NOMO-1 treated with dmso at 0.1 percent for 144 hours (cell line): ENCODE measurements around the gene TMEM203.

ENCODE experiments used
- DNase-seq: peaks from one replicate; lab custom pipeline; 2025; ENCODE audit not compliant: unreplicated experiment; lab: John Stamatoyannopoulos, UW

TMEM203 gene

DNA sequence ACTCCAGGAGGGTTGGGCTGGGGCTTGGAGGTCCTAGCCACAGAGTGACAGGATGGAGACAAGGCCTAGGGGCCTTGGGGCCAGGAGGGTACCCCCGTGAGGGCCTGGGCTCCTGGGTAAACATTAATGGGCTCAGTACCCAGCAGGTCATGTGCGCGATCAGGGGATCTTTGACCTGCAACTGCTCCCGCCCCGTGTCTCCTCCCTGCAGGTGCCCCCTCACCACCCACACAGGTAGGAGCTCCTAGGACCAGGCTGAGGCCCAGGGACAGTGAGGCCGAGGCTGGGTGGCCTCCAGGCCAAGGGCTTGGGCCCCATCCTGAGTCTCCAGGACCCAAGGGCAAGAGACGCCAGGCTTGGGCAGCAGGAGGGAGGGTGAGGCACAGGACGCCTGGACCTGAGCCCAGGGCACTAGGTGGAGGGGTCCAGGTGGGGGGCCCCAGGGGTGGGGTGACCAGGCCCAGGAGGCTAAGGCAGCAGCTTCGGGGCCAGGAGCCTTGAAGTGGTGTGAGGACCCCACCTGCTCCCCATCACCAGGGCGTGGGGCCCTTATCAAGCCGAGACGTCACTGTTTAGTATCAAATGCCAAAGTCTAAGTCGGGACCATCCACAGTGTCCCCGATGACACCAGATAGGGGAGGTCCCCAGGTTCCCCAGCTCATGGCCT, 25.4 kb upstream of the TMEM203 start, which contains the start of gene SLC34A3:
Gene SLC34A3 (plus strand): TSS at position 197 of the 667 bp plus-strand sequence. CDS start 802 bp downstream, outside the sequence.
- DNase-seq: no peak

DNA sequence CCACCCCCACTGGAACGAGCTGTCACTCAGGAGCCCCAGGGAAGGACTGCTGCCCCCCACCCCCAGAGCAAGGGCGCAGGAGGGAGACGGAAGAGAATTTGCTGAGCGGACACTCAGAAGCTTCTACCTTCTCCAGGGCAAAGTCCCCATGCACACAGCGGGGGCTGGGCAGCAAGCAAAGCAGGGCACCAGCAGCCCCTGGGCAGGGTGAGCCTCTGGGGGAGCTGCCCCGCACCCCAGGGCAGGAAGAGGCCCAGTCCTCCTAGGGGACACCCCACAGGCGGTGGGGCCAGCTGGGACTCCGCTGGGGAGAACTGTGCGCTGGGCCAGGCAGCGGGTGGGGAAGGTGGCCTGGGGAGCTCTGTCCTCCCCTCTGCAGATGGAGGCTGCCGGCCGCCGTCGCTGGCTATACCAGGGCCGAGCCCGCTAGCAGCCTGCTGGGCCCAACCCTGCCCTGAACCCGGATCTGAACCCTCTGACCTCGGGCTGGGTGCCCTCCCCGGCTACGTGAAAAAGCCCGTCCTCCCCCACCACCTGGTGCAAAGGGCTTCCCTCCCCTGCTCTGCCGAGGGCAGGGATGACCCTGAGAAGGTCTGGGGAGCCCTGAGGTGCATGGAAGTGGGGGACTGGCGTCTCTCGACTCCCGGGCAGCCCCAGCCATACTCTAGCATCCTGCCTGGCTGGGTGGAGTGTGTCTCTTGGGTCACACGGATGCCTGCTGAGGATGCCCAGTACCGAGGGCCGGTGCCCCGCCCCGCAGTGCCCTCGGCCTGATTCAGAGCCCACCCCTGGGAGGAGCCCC, 24.7 kb upstream of the TMEM203 start:
- no peak for DNase-seq

DNA sequence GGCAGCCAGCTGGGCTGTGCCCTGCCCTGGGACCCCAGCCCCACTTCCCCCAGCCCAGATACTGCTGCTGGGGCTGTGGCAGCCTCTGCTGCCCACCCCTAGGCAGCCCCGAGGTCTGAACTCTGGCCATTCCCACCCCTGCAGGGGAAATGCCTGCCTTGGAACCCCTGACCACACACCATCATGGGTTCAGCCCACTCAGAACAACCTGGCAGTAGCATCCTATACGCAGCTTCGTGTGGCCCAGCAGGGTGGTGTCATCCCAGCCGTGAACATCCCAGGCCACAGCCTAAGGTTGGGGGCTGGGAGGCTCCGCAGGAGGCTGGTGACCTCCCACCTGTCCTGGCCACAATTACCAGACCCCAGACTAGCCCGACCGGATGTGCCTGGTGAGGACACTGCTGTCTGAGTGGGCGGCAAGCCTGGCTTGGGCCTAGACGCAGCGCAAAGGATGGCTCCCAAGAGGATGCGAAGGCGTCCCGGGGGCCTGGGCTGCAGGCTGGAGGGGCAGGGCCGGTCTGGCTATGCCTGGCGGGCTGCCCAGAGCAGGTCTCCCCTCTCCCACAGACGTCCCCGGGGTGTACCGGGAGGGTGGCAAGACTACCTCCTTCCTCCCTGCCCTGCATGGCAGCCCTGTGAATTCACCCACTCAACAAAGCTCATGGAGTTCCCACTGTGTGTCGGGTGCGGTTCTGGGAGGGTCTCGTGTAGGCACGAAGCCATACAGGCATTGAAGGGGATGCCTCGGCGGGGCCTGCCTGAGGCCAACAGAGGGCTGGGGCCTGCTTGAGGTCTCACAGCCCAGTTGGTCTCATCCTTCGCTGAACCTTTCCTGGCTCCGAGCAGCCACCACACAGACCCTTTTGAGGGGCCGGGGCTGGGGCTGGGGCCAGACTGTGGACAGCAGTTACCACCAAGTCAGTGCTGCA, 23.8 kb upstream of the TMEM203 start:
- DNase-seq: no peak

DNA sequence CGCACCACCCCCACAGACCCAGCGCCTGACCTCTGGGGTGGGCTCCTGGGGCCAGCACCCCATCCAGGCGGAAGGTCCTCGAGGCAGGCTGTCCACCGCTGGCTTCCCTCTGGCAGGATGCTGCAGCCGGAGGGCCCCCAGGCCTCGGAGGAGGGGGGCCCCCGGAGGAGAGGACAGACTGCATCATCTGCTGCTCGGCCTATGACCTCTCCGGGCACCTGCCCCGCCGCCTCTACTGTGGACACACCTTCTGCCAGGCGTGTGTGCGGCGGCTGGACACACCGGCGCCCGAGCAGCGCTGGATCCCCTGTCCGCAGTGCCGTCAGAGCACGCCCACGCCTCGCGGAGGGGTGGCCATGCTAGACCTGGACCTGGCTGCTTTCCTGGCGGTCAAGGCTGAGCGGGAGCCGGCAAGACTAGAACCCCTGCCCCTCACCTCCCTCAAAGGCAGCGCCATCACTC, 23.1 kb upstream of the TMEM203 start:
- DNase-seq: no peak

DNA sequence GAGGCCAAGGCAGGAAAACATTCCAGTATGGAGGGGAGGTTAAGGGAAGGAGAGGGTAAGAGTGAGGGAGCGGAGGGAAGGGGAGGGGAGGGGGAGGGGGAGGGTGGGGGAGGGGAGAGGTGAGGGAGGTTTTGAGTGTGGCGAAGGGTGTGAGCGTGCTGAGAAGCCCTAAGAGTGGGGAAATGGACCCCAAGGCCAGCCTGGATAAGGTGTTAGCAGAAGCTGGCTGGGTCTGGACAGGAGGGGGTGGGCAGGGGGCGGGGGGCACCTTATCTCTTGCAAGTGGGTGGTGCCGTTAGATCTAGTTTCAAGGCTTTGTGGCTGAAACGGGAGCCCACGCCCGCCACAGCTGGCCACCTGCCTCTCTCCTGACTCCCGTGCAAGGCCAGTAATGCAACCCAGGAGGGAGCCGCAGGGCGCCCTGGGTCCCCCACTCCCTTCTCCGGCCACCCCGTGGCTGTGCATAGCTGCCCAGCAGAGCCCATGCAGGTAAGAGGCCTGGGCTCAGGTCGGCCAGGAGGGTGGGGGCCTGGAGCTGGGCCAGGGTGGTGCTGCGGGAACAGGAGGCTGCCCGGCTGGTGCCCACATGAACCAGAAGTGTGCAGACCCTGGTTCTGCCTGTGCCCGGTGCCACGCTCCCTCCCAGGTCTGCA, 22.5 kb upstream of the TMEM203 start:
- no peak for DNase-seq

DNA sequence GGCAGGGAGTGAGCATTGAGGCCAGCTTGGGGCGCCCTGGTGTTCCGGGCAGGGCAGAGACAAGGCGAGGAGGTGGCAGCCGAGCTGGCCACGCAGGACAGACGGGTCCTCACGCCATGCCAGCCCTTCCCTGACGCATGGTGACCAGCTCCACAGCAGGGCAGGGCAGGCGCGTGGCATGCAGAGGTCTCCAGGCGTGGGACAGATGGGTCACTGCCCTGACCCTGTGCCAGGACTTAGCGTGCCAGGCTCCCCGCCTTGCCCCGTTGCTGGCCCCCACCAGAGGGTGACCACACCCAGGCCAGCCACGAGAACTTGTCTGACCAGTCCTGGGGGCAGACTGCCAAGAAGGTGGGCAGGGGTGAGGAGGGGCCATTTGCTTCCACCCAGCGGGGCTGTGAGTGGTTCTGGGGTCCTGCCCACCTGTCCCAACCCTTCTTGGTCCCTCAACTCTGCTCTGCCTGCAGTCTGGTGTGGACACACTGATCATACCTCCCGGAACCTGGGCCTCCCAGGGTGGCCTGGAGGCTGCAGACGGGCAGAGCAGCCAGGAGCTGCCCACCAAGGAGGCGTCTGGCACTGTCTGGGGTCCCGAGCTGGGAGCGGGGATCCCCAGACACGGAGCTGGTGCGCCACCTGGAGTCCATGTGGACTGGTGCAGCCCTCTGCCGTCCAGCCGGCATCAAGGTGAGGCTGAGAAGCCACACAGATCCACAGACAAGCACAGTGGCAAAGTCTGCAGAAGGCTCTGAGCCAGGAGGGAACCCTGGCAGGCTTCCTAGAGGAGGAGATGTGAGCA, 21.8 kb upstream of the TMEM203 start, which contains the start of gene RNF224:
Gene RNF224 (plus strand): TSS at position 449 of the 799 bp plus-strand sequence. CDS start 834 bp downstream, outside the sequence.
- DNase-seq: peak; percentile 67

DNA sequence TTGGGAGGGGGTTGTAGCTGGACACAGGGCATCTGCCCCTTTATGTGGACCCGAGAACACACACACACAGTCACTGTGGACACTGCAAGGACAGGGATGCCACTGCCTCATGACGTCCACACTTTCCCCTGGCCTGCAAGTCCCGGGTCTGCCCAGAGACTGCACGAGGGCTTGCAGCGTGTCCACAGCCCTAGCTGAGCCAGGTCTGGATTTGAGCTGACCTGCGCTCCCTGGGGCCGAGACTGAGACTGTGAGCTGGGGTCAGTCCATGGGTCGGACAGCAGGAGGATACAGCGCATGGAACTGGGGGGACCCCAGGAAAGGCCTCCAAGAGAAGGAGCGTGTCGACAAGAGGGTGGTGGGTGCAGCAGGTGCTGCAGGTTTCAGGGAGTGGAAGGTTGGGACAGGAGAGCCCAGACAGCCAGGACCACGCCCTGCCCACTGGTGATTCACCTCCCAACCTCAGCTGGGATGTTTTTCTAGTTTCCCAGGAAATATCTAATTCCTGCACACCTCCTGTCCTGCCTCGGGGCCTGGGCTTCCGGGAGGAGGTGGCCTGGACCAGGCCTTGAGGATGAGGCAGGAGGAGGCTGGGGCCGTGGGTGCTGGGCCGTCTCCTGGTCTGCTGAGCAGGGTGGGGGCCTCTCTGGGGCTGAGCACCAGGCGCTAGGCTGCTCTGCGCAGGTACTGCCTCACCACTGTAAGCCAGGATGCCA, 21.0 kb upstream of the TMEM203 start:
- DNase-seq: no peak

DNA sequence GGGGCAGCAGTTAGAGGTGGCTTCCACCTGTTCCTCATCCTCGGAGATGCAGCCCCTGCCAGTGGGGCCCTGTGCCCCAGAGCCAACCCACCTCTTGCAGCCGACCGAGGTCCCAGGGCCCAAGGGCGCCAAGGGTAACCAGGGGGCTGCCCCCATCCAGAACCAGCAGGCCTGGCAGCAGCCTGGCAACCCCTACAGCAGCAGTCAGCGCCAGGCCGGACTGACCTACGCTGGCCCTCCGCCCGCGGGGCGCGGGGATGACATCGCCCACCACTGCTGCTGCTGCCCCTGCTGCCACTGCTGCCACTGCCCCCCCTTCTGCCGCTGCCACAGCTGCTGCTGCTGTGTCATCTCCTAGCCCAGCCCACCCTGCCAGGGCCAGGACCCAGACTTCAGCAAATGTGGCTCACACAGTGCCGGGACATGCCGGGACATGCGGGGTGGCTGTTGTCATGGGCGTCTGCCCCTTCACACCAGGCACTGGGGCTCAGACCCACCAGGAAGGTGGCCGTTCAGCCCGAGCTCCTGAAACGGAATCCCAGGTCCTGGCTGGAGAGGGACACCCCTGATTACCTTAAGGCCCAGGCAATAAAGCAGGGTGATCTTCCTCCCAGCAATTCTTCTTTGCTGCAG, 20.4 kb upstream of the TMEM203 start:
- DNase-seq: no peak

DNA sequence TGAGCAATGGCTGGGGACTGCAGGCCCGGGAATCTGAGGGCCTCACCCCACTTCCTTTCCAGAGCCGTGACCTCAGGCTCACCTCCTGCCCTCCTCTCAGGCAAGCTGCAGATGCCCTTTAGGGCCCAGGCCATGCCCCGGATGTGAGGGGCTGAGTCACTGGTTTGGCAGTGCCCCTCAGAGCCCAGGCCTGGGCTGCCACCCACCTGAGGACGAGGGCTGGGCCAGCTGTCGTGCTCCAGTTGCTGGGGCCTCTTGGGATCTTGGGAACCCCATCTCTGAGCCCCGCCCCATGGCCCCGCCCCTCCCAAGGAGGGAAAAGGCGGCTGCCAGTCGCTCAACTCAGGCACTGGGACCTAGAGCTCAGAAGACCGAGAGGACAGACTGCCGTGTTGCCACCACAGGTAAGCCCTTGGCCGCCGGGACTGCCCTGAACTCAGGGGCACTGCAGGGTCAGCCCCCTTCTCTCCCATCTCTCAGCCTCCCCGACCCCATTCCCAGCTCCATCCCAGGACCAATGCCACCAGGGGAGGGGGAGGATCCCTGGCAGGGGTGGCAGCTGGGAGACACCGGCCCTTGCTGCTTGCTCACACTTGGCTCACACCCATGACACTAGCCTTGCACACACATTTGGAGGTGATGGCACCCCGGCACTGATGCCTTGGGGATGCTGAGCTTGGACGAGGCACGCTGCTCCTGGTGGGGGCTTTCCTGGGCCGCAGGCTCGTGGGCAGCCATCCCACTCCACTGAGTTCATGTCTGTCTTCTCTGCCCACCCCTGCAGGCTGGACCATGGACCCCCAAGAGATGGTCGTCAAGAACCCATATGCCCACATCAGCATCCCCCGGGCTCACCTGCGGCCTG, 19.6 kb upstream of the TMEM203 start, which contains the start of gene CYSRT1:
Gene CYSRT1 (plus strand): TSS at position 345 of the 865 bp plus-strand sequence. CDS start 448 bp downstream, at position 793.
- no peak for DNase-seq

DNA sequence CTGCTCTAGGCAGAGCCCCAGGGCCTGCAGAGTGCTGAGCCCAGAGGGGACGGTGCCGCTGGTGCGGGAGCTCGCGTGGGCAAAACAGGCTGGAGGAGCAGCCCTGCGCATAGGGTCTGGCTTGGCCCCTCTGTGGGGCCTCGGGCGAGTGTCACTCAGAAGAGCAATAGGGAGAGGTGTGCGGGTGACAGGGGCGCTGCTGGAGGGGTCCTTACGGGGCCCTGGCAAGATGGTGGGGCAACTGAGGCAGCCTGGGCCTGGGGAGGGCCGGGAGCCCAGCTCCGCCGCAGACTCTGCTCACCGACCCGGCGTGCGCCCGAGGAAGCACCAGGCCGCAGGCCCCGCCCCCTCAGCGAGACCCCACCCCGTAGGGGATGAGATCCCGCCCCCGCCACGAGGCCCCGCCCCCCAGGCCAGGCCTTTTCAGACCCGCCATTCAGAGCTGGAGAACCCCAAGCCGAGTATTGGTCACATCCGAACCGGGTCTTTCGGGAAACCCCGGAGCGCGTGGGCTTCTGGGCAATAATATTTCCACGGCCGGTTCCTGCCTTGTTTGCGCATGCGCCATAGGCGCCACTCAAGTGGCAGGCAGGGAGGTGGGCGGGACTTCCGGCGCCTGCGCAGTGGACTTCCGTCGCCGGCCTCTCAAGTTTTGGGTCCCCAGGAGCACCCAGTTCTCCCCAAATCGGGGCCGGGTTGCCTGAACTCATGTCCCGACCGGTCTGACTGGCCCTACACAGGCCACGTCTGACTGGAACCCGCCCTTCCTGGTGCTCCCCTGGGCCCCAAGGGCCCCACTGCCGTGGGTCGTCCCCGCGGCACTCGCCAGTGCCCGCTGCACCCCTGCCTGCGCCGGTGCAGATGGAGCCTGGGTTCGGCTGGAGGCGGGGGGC, 17.9 kb upstream of the TMEM203 start:
- peak; percentile 98 for DNase-seq

DNA sequence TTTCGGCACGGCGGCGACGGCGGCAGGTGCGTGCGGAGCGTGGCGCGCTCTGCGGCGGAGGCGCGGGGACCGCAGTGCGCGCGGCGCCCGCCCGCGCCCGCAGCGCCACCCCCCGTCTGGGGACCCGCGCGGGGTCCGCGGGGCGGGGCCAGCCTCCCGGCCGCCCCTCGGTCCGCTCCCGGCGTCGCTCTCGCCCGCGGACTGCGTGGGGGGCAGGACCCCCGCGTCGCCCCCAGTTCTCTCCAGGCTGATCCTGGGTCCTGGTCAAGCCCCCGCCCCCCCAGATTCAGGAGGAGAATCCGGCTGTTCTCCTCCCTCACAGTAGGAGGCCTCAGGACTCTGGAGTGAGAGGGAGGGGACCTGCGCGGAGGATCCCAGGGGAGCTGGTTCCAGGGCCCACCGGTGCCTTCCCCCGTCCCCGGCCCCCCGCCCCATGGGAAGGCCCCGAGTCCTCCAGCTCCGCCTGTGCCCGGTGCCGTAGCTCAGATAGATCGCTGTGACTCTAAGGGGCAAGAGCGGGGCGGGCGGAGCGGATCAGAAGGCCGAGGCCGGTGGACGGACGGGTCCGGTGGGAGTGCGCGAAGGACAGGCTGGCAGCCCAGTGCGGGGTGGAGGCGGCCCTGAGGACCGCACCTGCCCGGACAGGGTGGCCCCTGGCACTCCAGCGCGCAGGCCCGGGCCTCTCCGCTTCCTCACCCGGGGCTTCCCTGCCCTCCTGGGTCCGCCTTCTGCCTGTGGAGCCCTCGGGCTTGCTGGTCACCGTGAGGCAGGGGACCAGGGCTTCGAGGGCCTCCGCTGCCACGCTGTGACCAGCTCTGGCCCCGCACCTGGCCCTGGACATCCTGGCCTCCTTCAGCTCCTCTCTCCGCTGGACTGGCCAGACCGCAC, 17.0 kb upstream of the TMEM203 start, which contains the start of gene RNF208:
Gene RNF208 (minus strand): TSS at position 51 of the 888 bp plus-strand sequence. CDS start 1,028 bp downstream, outside the sequence.
- DNase-seq: no peak

DNA sequence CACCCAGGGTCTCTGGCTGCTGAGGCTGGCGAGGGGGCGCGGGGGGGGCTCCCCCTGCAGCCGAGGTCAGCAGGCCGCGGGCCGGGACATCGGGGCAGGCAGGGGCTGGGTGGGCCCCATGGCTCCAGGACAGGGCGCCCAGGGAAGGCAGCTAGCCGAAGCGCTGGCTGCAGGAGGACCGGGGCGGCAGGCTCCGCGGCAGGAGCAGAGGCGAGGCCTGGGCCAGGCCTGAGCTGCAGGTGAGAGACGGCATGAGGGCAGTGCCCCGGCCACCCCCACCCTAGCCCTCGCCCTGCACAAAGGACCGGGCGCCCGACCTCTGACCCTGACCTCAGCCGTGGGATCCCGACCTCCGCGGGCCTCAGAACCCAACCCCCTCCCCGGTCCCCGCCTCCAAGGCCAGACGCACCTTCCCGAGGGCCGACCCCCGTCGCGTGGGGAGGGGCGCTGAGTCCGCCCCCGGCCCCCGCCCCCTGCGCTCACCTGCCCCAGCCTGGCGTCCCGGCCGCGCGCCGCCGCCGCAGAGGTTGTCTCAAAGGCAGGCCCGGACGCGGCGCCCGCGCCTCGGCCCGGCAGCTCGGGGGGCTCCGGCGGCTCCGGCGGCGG, 16.2 kb upstream of the TMEM203 start:
- DNase-seq: no peak

DNA sequence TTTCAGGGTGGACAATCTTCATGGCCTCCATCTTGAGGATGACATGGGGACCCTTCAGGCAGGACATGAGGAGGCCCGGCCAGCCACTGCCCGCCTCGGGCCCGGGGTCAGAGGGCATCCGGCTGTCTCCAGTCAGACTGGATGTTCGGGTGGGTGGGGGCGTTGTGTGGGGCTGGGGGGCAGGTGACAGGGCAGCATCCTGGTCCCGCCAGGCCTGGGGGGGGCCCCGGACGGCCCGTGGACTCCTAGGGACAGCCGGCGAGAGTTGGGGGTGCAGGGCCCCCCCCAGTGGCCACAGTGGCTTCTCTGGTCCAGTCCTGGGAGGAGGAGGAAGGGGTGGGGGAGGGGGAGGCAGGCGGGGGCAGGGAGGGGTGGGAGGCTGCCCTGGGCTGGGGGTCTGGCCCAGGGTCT, 15.7 kb upstream of the TMEM203 start:
- no peak for DNase-seq

DNA sequence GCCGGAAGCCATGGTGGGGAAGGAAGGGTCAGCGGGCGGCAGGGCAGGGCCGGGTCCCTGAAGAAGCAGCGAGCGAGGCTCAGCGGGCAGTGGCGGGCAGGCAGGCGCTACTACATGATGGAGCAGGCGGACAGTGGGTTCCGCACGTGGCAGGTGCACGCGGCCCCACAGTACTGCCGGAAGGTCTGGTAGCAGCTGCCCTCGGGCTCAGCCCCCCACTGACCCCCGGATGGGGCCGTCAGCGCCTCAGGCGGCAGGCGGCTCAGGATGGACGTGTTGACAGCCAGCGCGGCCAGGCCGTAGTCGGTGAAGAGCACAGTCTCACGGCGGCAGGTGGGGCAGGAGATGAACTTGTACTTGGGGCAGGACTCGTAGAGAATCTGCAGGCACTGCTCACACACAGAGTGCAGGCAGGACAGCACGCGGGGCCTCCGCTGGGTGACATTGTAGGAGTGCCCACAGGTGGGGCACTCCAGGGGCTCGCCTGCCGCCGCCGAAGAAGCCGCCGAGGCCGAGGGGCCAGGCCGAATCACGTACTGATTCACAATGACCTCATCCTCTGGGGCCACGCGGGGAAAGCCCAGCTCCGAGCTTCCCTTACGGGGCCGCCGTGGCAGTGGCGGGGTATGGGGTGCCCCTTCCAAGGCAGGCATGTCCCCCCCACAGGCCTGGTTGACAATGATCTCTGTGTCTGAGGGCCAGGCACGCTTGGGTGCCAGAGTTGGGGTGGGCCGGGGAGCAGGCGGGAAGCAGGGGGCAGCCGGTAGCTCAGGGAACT, 15.1 kb upstream of the TMEM203 start:
- no peak for DNase-seq
